Ovary (tissue), 9 donors: ENCODE data around the gene TSHZ2. TPM values are rescaled to one million over a fixed set of nuclear protein-coding genes. Genes with fewer than 3 reads are reported as not detected.

Source experiments
- DNase-seq, 5 donors: peaks; one replicate each; pipeline ENCODE4 v3.0.0-alpha.2; 2019 to 2020
- H3K27ac ChIP-seq, 2 donors: fragments of 200-600 bp; one replicate each; pipeline versions ENCODE4 v1.5.1 to v1.8.0; 2019 to 2022
- H3K27me3 ChIP-seq: fragments of 200-600 bp; one replicate; pipeline ENCODE4 v1.8.0; 2022
- H3K36me3 ChIP-seq: fragments of 200-600 bp; sonication (generic); one replicate; pipeline ENCODE4 v1.5.1; 2019
- H3K4me1 ChIP-seq: one replicate; pipeline ENCODE4 v1.8.1; 2013; ENCODE audit warnings: mild to moderate bottlenecking, moderate library complexity; ENCODE audit not compliant: insufficient read depth
- H3K4me3 ChIP-seq: fragments of 200-600 bp; sonication (generic); one replicate; pipeline ENCODE4 v1.5.1; 2017
- H3K9me3 ChIP-seq, 2 donors: fragments of 200-600 bp in 1 of 2; sonication (generic) in 1 of 2; one replicate each; pipeline versions ENCODE4 v1.5.1 to v1.8.1; 2013 to 2019; ENCODE audit warnings: mild to moderate bottlenecking in 1 of 2, moderate library complexity in 1 of 2
- EP300 ChIP-seq: sonication (generic); formaldehyde crosslinking; IDR thresholded peaks from one replicate; pipeline ENCODE4 v1.6.1; 2017; ENCODE audit warnings: antibody characterized with exemption
- POLR2A ChIP-seq: fragments of 450-650 bp; IDR thresholded peaks from one replicate; pipeline ENCODE4 v1.6.1; 2017; ENCODE audit warnings: antibody characterized with exemption, mild to moderate bottlenecking, moderate library complexity
- WGBS, 3 donors: extraction: QIAGEN DNeasy Blood & Tissue Kit in 1 of 3; methylation state at CpG; one replicate each; pipeline versions ENCODE4 v1.1.5 to v1.1.7; 2013 to 2017; 5-methylcytosine and 5-hydroxymethylcytosine counted together
- intact Hi-C, 4 donors: fragments of 100-400 bp; cut with DNase I; formaldehyde crosslinking; loops; one replicate each; pipeline versions ENCODE4 v1.11.0 to v1.15.1; 2022 to 2023
- polyA plus RNA-seq, 2 donors: library from polyadenylated mRNA; stranded (reverse); fragments of 200-250 nt in 1 of 2; fragments of 350-450 nt in 1 of 2; fragmentation: Illumina TruSeq in 1 of 2; extraction: RNeasy Lipid Tissue Mini Kit (QIAGEN cat#74804) in 1 of 2; gene quantifications; one replicate each; pipeline ENCODE4 v1.2.3, GENCODE V29; 2013 to 2014
- total RNA-seq, 7 donors: library from RNA; depleted of rRNA in 2 of 7; stranded (reverse); fragments of >200 nt in 2 of 7; fragmentation: NEBNext Ultra II Directional in 3 of 7; extraction: Animal tissue kit (Norgen Biotek cat#: 25700) in 3 of 7; gene quantifications; one replicate each; pipeline versions ENCODE4 v1.1.0 to v1.2.4, GENCODE V29; 2016 to 2023
- TF ChIP-seq, protein P1 (sequence below), 3 donors: fragments of 450-650 bp in 2 of 3; fragments of 200-600 bp in 1 of 3; IDR thresholded peaks; one replicate each; pipeline versions ENCODE4 v1.5.1 to v1.8.0; 2016 to 2022; ENCODE audit warnings: antibody characterized with exemption in 3 of 3, mild to moderate bottlenecking in 1 of 3
- donor health status: DM: no; HTN: no; CAD: no; lungs with moderate emphysema.
- donor health status: DM: no; HTN: no; CAD: no.
- donor health status: Bipolar disorder and iron deficiency.
- donor health status: DM: yes; HTN: yes; CAD: no.
- donor health status: DM: no; HTN: no; CAD: no.
- donor health status: DM: yes; HTN: yes; CAD: no.

The TSHZ2 gene
- total and polyA plus RNA-seq, 9 donors: 18.2 to 113 (median 40.2) TPM

DNA sequence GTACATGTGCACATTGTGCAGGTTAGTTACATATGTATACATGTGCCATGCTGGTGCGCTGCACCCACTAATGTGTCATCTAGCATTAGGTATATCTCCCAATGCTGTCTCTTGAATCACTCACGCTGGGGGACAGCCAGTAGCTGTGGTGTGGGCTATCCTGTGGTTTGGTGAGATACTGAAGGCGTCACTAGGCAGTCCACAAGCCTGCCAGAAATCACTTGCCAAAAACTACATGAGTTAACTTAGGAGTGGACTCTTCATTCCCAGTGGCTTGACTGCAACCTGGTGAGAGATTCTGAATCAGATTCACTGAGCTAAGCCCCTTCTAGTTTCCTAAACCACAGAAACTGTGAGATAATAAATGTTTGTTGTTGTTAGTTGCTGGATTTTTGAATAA is 191.3 kb downstream of the TSHZ2 start:
- 72 to 87% (median 77%) methylated on average over 3 of the region's 3 CpGs for WGBS, 3 donors
- Histone ChIP-seq H3K9me3 (no peaks in the 10 kb centered on the region), H3K4me1 (peaks cover 4% of the 10 kb centered on the region), H3K36me3 (no peaks in the 10 kb centered on the region), H3K27ac (no peak overlapping the region), H3K4me3 (no peak overlapping the region), H3K27me3 (no peaks in the 10 kb centered on the region)
- no peak for DNase-seq
- intact Hi-C loops: no loop called here
- TF ChIP-seq EP300: no peak
- TF ChIP-seq POLR2A: no peak
- TF ChIP-seq, protein P1, sequence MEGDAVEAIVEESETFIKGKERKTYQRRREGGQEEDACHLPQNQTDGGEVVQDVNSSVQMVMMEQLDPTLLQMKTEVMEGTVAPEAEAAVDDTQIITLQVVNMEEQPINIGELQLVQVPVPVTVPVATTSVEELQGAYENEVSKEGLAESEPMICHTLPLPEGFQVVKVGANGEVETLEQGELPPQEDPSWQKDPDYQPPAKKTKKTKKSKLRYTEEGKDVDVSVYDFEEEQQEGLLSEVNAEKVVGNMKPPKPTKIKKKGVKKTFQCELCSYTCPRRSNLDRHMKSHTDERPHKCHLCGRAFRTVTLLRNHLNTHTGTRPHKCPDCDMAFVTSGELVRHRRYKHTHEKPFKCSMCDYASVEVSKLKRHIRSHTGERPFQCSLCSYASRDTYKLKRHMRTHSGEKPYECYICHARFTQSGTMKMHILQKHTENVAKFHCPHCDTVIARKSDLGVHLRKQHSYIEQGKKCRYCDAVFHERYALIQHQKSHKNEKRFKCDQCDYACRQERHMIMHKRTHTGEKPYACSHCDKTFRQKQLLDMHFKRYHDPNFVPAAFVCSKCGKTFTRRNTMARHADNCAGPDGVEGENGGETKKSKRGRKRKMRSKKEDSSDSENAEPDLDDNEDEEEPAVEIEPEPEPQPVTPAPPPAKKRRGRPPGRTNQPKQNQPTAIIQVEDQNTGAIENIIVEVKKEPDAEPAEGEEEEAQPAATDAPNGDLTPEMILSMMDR (IDR thresholded peaks at IDR 0.05): no peak

DNA sequence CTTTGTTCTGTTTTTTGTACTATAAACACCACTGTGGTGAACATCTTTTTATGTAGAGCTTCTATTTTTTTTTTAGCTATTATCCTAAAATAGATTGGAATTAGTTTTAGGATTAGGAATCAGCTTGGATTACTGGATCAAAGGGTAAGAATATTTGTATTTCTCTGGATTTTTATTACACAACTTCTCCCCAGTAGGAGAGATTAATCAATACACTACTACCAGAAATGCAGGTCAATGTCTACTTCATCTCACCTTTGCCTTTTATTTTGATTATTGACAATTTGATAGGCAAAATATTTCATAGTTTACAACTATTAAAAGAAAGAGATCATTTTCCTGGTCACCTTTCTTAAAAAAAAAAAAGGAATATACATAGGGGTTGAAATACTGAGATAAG is 191.9 kb downstream of the TSHZ2 start:
- no peak for TF ChIP-seq EP300
- TF ChIP-seq, protein P1 (IDR thresholded peaks at IDR 0.05): no peak
- no peak for TF ChIP-seq POLR2A
- DNase-seq: no peak
- Histone ChIP-seq H3K4me1 (peaks cover 4% of the 10 kb centered on the region), H3K36me3 (no peaks in the 10 kb centered on the region), H3K9me3 (no peaks in the 10 kb centered on the region), H3K27ac (no peak overlapping the region), H3K4me3 (no peak overlapping the region), H3K27me3 (no peaks in the 10 kb centered on the region)
- intact Hi-C loops: no loop called here

DNA sequence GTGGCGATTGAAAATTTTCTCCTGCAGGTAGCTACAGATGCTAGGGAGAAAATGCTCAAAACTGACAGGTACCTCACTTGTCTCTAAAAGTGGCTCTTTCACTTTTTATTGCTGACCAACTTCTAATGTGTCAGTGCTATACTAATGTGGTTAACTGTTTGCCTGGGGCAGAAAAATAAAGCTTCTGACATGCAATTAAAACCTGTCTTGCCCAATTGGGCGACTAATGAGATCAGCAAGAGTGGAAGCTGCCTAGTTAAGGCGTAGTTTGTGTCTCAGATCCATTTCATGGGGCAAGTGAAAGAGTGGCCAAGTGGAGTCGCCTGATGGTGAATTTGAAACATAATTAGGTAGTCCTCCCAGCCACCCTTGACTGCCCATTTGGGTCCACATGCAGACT is 193.3 kb downstream of the TSHZ2 start:
- H3K4me1 ChIP-seq: peaks cover 4% of the 10 kb centered on the region
- H3K27me3 ChIP-seq: no peaks in the 10 kb centered on the region
- TF ChIP-seq POLR2A (no peak), EP300 (no peak)
- TF ChIP-seq, protein P1 (IDR thresholded peaks at IDR 0.05): no peak
- H3K4me3 ChIP-seq: no peak overlapping the region
- no peak overlapping the region for H3K27ac ChIP-seq
- intact Hi-C loops: no loop called here
- WGBS, 3 donors: 96 to 98% (median 97%) methylated on average over 4 of the region's 4 CpGs
- H3K9me3 ChIP-seq: no peaks in the 10 kb centered on the region
- no peak for DNase-seq
- no peaks in the 10 kb centered on the region for H3K36me3 ChIP-seq

DNA sequence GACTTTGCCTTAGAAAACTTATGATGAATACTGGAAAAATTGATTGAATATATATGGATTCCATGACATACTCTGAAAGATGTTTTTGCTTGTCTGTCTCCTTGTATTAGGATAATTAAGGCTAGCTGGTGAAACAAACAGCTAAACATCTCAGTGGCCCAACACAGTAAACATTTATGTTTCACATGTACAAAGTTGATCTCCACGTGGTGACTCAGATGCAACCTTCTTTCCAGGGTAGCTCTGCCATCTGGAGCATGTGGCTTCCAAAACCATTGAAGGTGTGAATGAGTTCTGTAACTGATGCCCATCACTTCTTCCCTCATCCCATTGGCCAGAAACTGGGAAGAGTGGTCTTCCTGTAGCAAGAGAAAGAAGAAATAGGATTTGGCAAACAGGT is 196.3 kb downstream of the TSHZ2 start:
- Histone ChIP-seq H3K9me3 (no peaks in the 10 kb centered on the region), H3K27ac (no peak overlapping the region), H3K36me3 (no peaks in the 10 kb centered on the region), H3K4me1 (peaks cover 2% of the 10 kb centered on the region), H3K4me3 (no peak overlapping the region), H3K27me3 (no peaks in the 10 kb centered on the region)
- no peak for DNase-seq
- WGBS, 3 donors: 78 to 95% (median 81%) methylated on average over 1 of the region's 1 CpG
- TF ChIP-seq EP300 (no peak), POLR2A (no peak)
- TF ChIP-seq, protein P1 (IDR thresholded peaks at IDR 0.05): no peak
- intact Hi-C loops: no loop called here

DNA sequence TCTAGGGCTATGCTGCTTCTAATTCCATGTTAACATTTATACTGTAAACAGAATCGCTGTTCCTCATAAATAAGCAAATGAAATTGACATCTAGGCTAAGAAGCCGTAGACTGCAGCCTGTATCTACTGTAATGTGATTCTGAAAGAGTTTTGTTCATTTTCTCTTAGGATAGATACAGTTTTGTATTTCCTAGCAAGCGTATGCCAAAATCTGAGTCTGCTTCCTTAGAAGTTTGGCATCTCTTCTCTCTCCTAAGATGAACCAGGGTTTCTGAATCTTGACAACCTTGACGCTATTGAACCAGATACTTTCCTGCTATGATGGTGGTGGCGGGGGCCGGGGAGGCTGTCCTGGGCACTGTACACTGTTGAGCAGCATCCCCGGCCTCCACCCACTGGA is 198.0 kb downstream of the TSHZ2 start:
- TF ChIP-seq, protein P1 (IDR thresholded peaks at IDR 0.05): no peak
- no peak for TF ChIP-seq EP300
- no peak for TF ChIP-seq POLR2A
- peaks cover 2% of the 10 kb centered on the region for H3K4me1 ChIP-seq
- H3K9me3 ChIP-seq: no peaks in the 10 kb centered on the region
- H3K27me3 ChIP-seq: no peaks in the 10 kb centered on the region
- WGBS, 3 donors: 54 to 65% (median 63%) methylated on average over 7 of the region's 7 CpGs
- no peak for DNase-seq
- no peak overlapping the region for H3K27ac ChIP-seq
- H3K36me3 ChIP-seq: no peaks in the 10 kb centered on the region
- H3K4me3 ChIP-seq: no peak overlapping the region
- intact Hi-C loops: no loop called here
